GM21447 (cell line): Measurements from ENCODE around the gene LMOD1.

Experiments used
- ATAC-seq: cut with Tn5 transposase; IDR thresholded peaks from one replicate; pipeline ENCODE4 v1.9.1; 2021; ENCODE audit not compliant: unreplicated experiment

The LMOD1 gene

GRCh38 chr1:201895120-201895665 lies 51.2 kb downstream of the LMOD1 start:
- no peak for ATAC-seq

- ATAC-seq = no peak
These were observed 51.8 kb downstream of the LMOD1 start for GRCh38 chr1:201894343-201895119.

DNA sequence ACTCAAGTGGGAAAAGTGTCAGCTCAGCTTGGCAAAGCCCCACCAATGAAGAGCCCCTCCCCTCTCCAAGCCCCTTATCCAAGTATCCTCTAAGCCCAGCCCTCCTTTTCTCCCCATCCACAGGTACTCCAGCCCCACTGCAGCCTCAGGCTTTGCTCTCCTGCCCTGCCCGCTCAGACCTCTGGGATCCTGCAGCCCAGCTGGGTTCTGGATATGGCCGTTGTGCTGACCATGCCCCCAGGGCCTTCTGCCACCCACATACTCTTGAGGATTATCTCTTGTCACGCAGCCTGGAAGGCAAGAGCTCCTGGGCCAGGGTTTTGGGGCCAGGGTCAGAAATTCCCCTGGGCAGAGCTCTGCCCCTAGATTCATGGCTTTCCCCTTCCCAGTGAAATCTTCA lies 52.9 kb downstream of the LMOD1 start:
- no peak for ATAC-seq

DNA sequence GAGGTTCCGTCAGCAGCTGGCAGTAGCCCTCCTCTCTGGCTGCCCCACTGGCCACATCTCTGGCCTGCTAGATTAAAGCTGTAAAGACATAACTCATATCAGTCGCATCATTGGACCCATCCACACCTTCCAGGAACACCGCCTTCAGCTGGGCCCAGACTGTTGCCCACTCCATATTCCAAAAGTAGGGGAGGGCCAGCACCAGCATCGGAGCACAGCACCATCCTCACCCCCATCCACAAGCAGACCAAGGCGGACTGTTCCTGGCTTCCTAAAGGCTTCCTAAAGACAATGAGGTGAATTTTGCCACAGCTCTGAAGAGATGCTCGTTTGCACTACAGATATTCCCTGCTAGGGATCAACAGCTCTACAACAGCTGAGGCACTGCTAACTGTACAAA lies 54.1 kb downstream of the LMOD1 start:
- ATAC-seq = no peak

GRCh38 chr1:201891451-201892045 lies 54.8 kb downstream of the LMOD1 start:
- no peak for ATAC-seq

- no peak for ATAC-seq
These were observed 55.4 kb downstream of the LMOD1 start for GRCh38 chr1:201890806-201891450.

GRCh38 chr1:201890223-201890622 lies 56.1 kb downstream of the LMOD1 start:
- no peak for ATAC-seq

- no peak for ATAC-seq
These were observed 57.0 kb downstream of the LMOD1 start for GRCh38 chr1:201889090-201889968.

- no peak for ATAC-seq
These were observed 57.9 kb downstream of the LMOD1 start, which contains the start of gene SHISA4 for GRCh38 chr1:201888282-201889089. Gene SHISA4, plus strand, starts transcription at chr1:201888898. Its CDS starts 97 bp downstream, at chr1:201888995.

DNA sequence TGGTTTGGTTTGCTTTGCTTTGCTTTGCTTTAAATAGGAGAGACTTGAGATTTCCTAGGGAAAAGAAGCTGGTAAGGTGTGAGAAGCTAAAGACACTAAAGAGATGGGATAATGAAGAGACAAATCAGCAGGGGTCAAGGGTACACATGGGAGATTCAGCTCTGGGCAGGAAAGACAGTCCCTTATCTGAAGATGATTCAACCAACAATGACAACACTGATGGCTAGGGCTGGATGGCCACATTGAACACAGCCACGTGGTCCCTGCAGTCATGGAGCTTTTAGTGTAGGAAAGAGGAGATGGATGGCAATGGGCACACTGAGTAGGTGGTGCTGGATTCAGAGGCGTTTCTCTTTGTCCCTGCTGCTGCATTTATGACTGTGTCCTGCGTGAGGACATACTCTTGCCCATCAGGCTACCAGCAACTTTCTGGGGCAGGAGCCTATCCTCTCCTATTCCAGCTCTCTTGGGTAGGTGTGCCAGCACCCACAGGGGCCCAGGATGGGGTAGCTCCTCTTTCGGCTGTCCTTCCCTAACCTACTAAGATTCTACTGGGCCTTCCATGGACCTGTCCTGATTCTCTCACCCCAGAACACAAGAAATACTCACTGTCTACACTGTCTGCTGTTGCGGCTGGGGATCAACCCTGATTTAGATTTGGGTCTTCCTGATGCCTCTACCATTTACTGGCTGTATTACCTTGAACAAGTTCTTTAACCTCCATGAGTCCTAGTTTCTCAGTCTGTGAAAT lies 59.1 kb downstream of the LMOD1 start:
- ATAC-seq = no peak

- no peak for ATAC-seq
These were observed 60.1 kb downstream of the LMOD1 start for GRCh38 chr1:201886103-201886885.

- no peak for ATAC-seq
These were observed 60.7 kb downstream of the LMOD1 start for GRCh38 chr1:201885531-201886075.

GRCh38 chr1:201884425-201884824 lies 61.9 kb downstream of the LMOD1 start:
- no peak for ATAC-seq

- ATAC-seq = no peak
These were observed 62.6 kb downstream of the LMOD1 start for GRCh38 chr1:201883786-201884185.

- ATAC-seq = no peak
These were observed 63.1 kb downstream of the LMOD1 start for GRCh38 chr1:201883266-201883665.

DNA sequence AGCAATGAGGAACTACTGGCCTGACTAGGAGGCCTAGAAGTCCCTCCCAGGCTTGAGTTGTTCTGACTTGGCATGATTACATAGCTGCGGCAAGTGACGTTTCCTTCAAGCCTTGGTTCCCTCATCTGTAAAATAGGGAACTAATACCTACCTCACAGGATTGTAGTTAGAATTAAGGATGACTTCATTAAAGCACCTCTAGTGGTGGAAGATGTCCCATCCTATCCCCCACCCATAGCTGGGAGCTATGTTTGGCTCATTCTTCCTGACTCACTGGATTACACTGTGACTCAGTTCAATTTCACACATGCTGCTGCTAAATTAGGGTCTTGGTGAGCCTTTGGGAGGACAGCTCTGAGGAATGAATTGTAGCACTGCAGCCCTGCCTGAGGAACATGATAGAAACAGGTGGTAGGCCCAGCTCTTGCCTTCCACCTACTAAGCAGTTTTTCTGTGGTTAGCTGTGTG lies 63.6 kb downstream of the LMOD1 start:
- no peak for ATAC-seq

- ATAC-seq = no peak
These were observed 64.7 kb downstream of the LMOD1 start for GRCh38 chr1:201881617-201882016.

- ATAC-seq = no peak
These were observed 65.3 kb downstream of the LMOD1 start for GRCh38 chr1:201880928-201881571.
